ENCODE data around the gene BCORL1. TPM values are rescaled to one million over a fixed set of nuclear protein-coding genes. Genes with fewer than 3 reads are reported as not detected.

The BCORL1 gene
- total and polyA plus RNA-seq, 2 of the 8 experiments (the other 6 are each of a cell fraction or from before 2014, with no cell fraction given): 1.4 to 6.2 TPM

- Histone ChIP-seq H3K4me1 (replicated peaks in 1 of 4; ENCODE audit: control insufficient read depth in 3 of 4, insufficient read depth in 4 of 4, low read length in 3 of 4) (peaks cover 0 to 5% (median 3%) of the 10 kb centered on the region in 4 experiments; a peak in 5 of 7 replicates), H3K9me3 (ENCODE audit: insufficient read depth in 2 of 2, low read depth in 1 of 2, low read length in 1 of 2) (no peaks in the 10 kb centered on the region), H3K79me2 (ENCODE audit: control insufficient read depth in 1 of 2, insufficient read depth in 2 of 2, low read length in 2 of 2) (no peaks in the 10 kb centered on the region), H3K56ac (replicated peaks; ENCODE audit: insufficient read length, low read depth, low read length) (no peak overlapping the region), H4K91ac (replicated peaks; ENCODE audit: insufficient read length, low read length) (no peak overlapping the region), H3K4ac (replicated peaks; ENCODE audit: insufficient read length, low read depth, low read length) (no peak overlapping the region), H2AFZ (ENCODE audit: low read length) (no peak overlapping the region), H3K14ac (ENCODE audit: insufficient read length) (no peak overlapping the region), H3K79me1 (ENCODE audit: low read depth, low read length) (no peaks in the 10 kb centered on the region), H2BK12ac (ENCODE audit: low read depth, low read length) (no peak overlapping the region), H4K5ac (ENCODE audit: insufficient read length, low read depth, low read length) (no peak overlapping the region), H3K4me3 (ENCODE audit: extremely low read depth in 1 of 4, insufficient read depth in 2 of 4, low read depth in 3 of 4, low read length in 4 of 4) (no peak overlapping the region), H3K18ac (ENCODE audit: extremely low read depth, low read length) (no peak overlapping the region; the same call in 1 of the 2 replicates), H2AK5ac (ENCODE audit: low read depth, low read length) (no peak overlapping the region), H3K27me3 (replicated peaks in 1 of 4; ENCODE audit: control insufficient read depth in 3 of 4, extremely low read depth in 1 of 4, insufficient read depth in 3 of 4, low read length in 3 of 4) (peaks cover 29 to 55% (median 50%) of the 10 kb centered on the region in 4 experiments), H3K23me2 (ENCODE audit: low read depth, low read length) (no peaks in the 10 kb centered on the region), H4K8ac (ENCODE audit: extremely low read depth, insufficient read depth, low read length) (no peak overlapping the region), H4K20me1 (replicated peaks in 1 of 2; ENCODE audit: control insufficient read depth in 1 of 2, insufficient read depth in 2 of 2, low read length in 2 of 2) (peaks cover 0 to 2% of the 10 kb centered on the region in 2 experiments), H2BK15ac (ENCODE audit: low read length) (no peak overlapping the region), H2BK120ac (replicated peaks; ENCODE audit: low read depth, low read length) (no peak overlapping the region), H3K27ac (ENCODE audit: low read depth, low read length) (no peak overlapping the region), H2BK5ac (ENCODE audit: low read depth, low read length) (no peak overlapping the region), H3K23ac (ENCODE audit: insufficient read length) (no peak overlapping the region), H3K4me2 (ENCODE audit: insufficient read depth in 1 of 2, low read depth in 2 of 2, low read length in 2 of 2) (no peak overlapping the region), H2BK20ac (ENCODE audit: low read length) (no peak overlapping the region), H3K9ac (replicated peaks in 1 of 4; ENCODE audit: extremely low read depth in 1 of 4, low read depth in 3 of 4, low read length in 3 of 4) (no peak overlapping the region), H3K36me3 (ENCODE audit: control insufficient read depth in 2 of 4, insufficient read depth in 4 of 4, low read length in 3 of 4) (no peaks in the 10 kb centered on the region)
- DNase-seq (ENCODE audit: low read depth in 1 of 2, low spot score in 2 of 2) (no peak), FAIRE-seq (no peak)
- POLR2A ChIA-PET (ENCODE audit: partially characterized antibody): no interaction called here
- CTCF ChIA-PET (ENCODE audit: partially characterized antibody): interaction anchor here (1.5 kb wide), 1 partner anchor 23 kb away, joined by 4 read pairs; no protein-coding TSS in a partner anchor
- 25% methylated on average over 3 of the region's 4 CpGs; no CpG with 5 or more reads in 1 of the 2 experiments for WGBS, 2 experiments (ENCODE audit: extremely low coverage in 1 of 2, insufficient coverage in 1 of 2, insufficient read length in 1 of 2, insufficient replicate concordance in 2 of 2, low coverage in 1 of 2, low lambda C conversion rate in 2 of 2, missing lambda C conversion rate in 1 of 2)
- TF ChIP-seq CREB1 (IDR thresholded peaks at IDR 0.05) (no peak), KDM1A (IDR thresholded peaks at IDR 0.05; ENCODE audit: borderline replicate concordance, low read length) (no peak)
These were observed 44.4 kb upstream of the BCORL1 start for GRCh38 chrX:129938081-129938480.
